SJCRH30 (cell line): ENCODE results near the gene GNAL. TPM values are rescaled to one million over a fixed set of nuclear protein-coding genes. Genes with fewer than 3 reads are reported as not detected.
A peak's percentile ranks its signal among the peaks of the same experiment; 100 is the strongest.
"Not testable (repeated sequence)": the region's sequence is repeated elsewhere in the genome, so short reads cannot be mapped to it uniquely, and the experiment has no call there.

Source experiments
- DNase-seq, 2 experiments: peaks; one replicate each; pipeline ENCODE4 v3.0.0-alpha.2; 2015 to 2020
- H3K27ac ChIP-seq: fragments of 250-450 bp; sonication (Bioruptor Pico); 2 replicates; pipeline ENCODE4 v1.5.1; 2020; ENCODE audit warnings: mild to moderate bottlenecking, moderate library complexity
- H3K27me3 ChIP-seq: fragments of 250-450 bp; sonication (Bioruptor Pico); 2 replicates; pipeline ENCODE4 v1.5.1; 2020; ENCODE audit warnings: mild to moderate bottlenecking, moderate library complexity
- H3K36me3 ChIP-seq: fragments of 250-450 bp; sonication (Bioruptor Pico); 2 replicates; pipeline ENCODE4 v1.5.1; 2020; ENCODE audit warnings: mild to moderate bottlenecking, moderate library complexity
- H3K4me1 ChIP-seq: fragments of 250-450 bp; sonication (Bioruptor Pico); 2 replicates; pipeline ENCODE4 v1.5.1; 2020; ENCODE audit warnings: mild to moderate bottlenecking, moderate library complexity
- H3K4me3 ChIP-seq: fragments of 250-450 bp; sonication (Bioruptor Pico); 2 replicates; pipeline ENCODE4 v1.5.1; 2020; ENCODE audit warnings: mild to moderate bottlenecking, moderate library complexity
- H3K9me3 ChIP-seq: fragments of 250-450 bp; sonication (Bioruptor Pico); replicated peaks from 2 replicates; pipeline ENCODE4 v1.5.1; 2020; ENCODE audit warnings: mild to moderate bottlenecking, moderate library complexity
- total RNA-seq: library from RNA; depleted of rRNA; stranded (reverse); fragments of >200 nt; shearing (Covaris generic); gene quantifications from 2 replicates; pipeline ENCODE4 v1.2.3, GENCODE V29; 2014

Gene GNAL
- total RNA-seq, 1 experiment from 2014 or later: 2.6 TPM

DNA sequence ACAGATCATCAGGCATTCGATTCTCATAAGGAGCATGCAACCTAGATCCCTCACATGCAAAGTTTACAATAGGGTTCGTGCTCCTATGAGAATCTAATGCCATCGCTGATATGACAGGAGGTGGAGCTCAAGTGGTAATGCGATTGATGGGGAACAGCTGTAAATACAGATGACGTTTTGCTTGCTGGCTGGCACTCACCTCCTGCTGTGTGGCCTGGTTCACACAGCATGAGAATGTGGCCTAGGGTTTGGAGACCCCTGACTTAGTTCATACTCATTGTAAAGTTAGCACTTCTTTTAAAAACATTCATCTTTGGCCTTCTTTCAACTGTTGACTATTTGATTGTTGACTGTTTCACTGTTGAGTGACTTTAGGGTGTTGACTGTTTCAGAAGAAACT lies 153.5 kb downstream of the GNAL start:
- Histone ChIP-seq H3K36me3 (no peaks in the 10 kb centered on the region), H3K4me1 (peaks cover 5% of the 10 kb centered on the region), H3K27me3 (no peaks in the 10 kb centered on the region), H3K9me3 (no peaks in the 10 kb centered on the region), H3K4me3 (no peak overlapping the region), H3K27ac (peak overlapping the region; percentile 78)
- peak; percentile 81 to 92 for DNase-seq

DNA sequence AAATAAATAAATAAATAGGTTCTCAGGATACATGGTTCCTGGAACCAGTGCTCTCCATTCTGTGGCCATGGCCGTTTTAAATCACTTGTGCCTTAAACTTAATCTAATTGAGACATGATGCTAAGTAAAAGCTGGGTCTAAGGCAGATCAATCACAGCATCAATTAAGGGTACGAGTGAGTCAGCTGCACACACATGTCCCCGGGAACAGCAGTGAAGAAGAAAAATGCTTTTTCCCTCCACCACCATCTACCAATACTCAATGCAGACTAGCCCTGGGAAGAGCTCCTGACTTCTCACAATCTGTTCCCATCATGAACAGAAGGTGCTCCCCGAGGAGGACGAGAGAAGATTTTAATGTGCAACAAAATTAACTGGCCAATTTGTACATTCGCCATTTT lies 155.4 kb downstream of the GNAL start:
- H3K27ac ChIP-seq: no peak overlapping the region
- no peaks in the 10 kb centered on the region for H3K27me3 ChIP-seq
- peaks cover 9% of the 10 kb centered on the region for H3K4me1 ChIP-seq
- no peak for DNase-seq
- no peaks in the 10 kb centered on the region for H3K9me3 ChIP-seq
- H3K36me3 ChIP-seq: no peaks in the 10 kb centered on the region
- no peak overlapping the region for H3K4me3 ChIP-seq

DNA sequence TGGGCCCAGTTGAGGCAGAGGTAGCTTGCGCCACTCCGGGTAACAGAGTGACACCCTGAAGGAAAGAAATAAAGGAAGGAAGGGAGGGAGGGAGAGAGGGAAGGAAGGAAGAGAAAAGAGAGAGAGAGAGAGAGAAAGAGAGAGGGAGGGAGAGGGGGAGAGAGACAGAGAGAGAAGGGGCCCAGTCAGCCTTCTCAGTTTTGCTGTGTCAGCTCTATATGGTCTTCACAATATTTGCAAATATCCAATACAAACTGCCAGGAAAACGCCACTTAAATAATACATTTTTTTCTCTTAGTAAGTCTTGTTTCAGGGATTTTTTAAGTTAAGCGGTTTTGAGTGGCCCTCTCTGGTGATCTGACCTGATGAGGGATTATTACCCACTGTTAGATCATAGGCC lies 156.6 kb downstream of the GNAL start:
- no peak for DNase-seq
- Histone ChIP-seq H3K36me3 (no peaks in the 10 kb centered on the region), H3K4me3 (no peak overlapping the region), H3K4me1 (peaks cover 9% of the 10 kb centered on the region), H3K9me3 (no peaks in the 10 kb centered on the region), H3K27ac (no peak overlapping the region), H3K27me3 (no peaks in the 10 kb centered on the region)

DNA sequence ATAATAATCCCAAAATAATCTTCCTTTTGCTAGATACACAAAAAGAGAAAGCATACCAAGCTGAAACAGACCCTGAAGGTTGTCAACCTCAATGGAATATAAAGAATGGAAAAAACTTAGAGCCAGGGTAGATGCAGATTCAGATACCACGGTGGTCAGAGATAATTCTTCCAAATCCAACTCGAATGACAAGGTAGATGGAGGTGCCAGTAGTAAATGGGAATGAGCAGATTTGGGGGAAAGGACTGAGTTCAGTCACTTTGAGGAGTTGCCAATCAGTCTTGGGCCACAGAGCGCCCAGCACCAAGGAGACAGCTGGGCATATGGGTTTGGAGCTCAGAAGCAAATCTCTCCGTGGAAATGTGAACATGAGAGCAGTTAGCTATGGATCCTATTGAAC lies 158.7 kb downstream of the GNAL start:
- Histone ChIP-seq H3K27me3 (no peaks in the 10 kb centered on the region), H3K9me3 (no peaks in the 10 kb centered on the region), H3K36me3 (no peaks in the 10 kb centered on the region), H3K4me3 (no peak overlapping the region), H3K4me1 (peaks cover 7% of the 10 kb centered on the region), H3K27ac (no peak overlapping the region)
- no peak for DNase-seq

DNA sequence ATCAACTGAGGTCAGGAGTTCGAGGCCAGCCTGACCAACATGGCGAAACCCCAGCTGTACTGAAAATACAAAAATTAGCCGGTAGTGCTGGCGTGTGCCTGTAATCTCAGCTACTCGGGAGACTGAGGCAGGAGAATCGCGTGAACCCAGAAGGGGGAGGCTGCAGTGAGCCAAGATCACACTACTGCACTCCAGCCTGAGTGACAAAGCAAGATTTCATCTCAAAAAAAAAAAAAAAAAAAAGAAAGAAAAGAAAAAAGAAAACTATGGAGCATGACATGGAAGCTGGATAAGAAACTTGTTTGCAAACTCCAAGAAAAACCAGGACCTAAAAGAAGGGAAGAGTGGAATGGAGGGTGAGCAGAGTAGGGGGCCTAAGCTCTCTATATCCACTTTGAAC lies 160.2 kb downstream of the GNAL start:
- peak overlapping the region; percentile 77 for H3K27ac ChIP-seq
- H3K4me1 ChIP-seq: peaks cover 9% of the 10 kb centered on the region
- no peaks in the 10 kb centered on the region for H3K27me3 ChIP-seq
- H3K9me3 ChIP-seq: no peaks in the 10 kb centered on the region
- no peaks in the 10 kb centered on the region for H3K36me3 ChIP-seq
- H3K4me3 ChIP-seq: peak overlapping the region; percentile 70
- no peak for DNase-seq

DNA sequence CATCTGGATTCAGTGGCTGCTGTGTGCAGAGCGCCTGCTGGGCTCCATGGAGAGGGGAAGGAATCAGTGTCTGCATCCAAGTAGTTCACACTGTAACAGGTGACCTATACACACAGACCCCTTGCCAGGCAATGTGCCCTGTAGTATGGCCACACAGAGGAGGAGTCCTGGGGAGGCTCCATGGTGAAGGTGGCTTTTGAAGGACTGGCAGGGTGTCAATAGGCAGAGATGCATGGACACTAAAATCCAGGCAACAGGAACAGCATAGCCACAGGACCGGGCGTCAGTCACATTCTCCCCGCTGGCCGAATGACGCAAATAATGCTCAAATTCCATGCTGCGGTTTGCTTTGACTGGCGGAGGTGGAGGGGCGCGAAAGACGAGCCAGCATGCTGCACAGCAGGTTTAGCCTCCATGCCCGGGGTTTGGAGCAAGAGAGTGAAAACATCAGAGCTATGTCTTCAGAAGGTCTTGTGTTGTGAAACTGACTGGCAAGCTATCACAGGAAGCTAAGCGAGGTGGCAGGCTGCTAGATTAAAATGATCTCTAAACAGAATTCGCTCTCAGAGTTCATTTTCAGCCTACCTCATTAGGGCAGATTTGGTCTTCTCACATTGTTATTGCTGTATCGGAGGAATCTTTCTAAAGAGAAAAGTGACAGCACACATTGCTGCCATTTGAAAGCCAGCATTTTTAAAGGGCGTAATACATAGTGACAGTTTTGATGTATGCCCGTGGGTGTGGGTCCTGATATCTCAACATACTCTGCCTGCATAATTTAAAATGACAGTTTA lies 161.0 kb downstream of the GNAL start:
- Histone ChIP-seq H3K4me3 (peak overlapping the region; percentile 70), H3K27me3 (no peaks in the 10 kb centered on the region), H3K27ac (peak overlapping the region; percentile 77), H3K4me1 (peaks cover 9% of the 10 kb centered on the region), H3K36me3 (no peaks in the 10 kb centered on the region), H3K9me3 (no peaks in the 10 kb centered on the region)
- DNase-seq: peak; percentile 75 to 83

DNA sequence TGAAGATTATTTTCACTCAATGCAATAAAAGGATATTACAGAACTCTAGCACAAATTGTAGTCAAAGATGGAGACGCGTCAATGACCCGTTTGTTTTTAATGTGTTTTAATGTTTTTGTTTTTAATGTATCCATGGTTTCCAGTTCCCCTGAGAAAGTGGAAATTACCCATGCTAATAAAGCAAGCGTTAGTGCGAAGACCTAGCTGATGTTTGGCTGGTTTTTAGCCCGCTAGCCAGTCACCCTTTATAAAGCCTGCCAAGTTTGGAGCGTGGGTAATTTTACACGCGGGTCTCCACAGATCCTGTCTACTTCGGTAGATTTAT lies 161.7 kb downstream of the GNAL start:
- Histone ChIP-seq H3K27me3 (no peaks in the 10 kb centered on the region), H3K4me1 (peaks cover 9% of the 10 kb centered on the region), H3K9me3 (no peaks in the 10 kb centered on the region), H3K27ac (peak overlapping the region; percentile 77), H3K4me3 (peak overlapping the region; percentile 70), H3K36me3 (no peaks in the 10 kb centered on the region)
- DNase-seq: no peak

DNA sequence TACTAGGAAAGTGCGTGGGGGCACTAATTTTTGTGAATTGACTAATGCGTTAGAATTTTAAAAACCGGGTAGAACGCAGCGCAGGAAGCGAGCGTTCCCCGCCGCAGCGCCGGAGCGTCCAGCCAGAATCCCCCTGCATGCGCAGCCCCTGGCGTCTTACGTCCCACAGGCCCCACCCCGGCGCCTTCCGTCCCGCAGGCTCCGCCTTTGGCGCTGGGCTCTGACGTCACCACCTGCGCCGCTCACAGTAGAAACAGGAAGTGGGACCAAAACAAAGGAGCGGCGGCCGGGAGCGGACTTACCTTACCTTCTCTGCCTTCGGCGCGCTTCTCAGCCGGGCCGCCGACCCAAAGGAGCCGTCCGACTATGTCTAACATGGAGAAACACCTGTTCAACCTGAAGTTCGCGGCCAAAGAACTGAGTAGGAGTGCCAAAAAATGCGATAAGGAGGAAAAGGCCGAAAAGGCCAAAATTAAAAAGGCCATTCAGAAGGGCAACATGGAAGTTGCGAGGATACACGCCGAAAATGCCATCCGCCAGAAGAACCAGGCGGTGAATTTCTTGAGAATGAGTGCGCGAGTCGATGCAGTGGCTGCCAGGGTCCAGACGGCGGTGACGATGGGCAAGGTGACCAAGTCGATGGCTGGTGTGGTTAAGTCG lies 162.2 kb downstream of the GNAL start, which contains the start of gene CHMP1B:
Gene CHMP1B (plus strand): TSS at position 268 of the 660 bp plus-strand sequence. CDS start 99 bp downstream, at position 367.
- Histone ChIP-seq H3K36me3 (no peaks in the 10 kb centered on the region), H3K27me3 (no peaks in the 10 kb centered on the region), H3K27ac (peak within 1 kb of the TSS; percentile 77), H3K4me1 (peaks cover 9% of the 10 kb centered on the region), H3K9me3 (no peaks in the 10 kb centered on the region), H3K4me3 (peak within 1 kb of the TSS; percentile 70)
- peak; percentile 92 for DNase-seq

DNA sequence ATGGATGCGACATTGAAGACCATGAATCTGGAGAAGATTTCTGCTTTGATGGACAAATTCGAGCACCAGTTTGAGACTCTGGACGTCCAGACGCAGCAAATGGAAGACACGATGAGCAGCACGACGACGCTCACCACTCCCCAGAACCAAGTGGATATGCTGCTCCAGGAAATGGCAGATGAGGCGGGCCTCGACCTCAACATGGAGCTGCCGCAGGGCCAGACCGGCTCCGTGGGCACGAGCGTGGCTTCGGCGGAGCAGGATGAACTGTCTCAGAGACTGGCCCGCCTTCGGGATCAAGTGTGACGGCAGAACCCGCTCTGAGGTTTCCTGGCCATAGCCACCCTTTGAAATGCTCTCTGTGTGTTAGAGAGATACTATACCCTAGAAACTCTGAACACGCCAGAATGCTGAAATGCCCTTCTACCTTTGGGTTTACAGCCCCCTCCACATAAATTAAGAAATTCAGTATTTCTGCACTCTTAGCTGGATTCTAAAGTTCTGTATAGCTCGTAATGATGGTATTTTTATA lies 162.8 kb downstream of the GNAL start:
- Histone ChIP-seq H3K27ac (peak overlapping the region; percentile 77), H3K4me1 (peaks cover 9% of the 10 kb centered on the region), H3K9me3 (no peaks in the 10 kb centered on the region), H3K36me3 (no peaks in the 10 kb centered on the region), H3K4me3 (peak overlapping the region; percentile 70), H3K27me3 (no peaks in the 10 kb centered on the region)
- DNase-seq: peak in 1 of 2 experiments; percentile 26

DNA sequence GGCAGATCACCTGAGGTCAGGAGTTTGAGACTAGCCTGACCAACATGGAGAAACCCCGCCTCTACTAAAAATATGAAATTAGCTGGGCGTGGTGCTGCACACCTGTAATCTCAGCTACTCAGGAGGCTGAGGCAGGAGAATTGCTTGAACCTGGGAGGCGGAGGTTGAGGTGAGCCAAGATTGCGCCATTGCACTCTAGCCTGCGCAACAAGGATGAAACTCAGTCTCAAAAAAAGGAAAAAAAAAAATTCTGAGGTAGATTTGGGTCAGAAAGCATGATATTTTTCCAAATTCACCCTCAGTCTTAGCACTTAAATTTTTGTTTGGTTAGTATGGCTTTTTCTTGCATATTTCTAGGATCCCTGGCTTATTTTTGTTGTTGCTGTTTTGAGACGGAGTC lies 165.5 kb downstream of the GNAL start:
- not testable (repeated sequence) for H3K27ac ChIP-seq, H3K4me3 ChIP-seq, DNase-seq, H3K36me3 ChIP-seq, H3K27me3 ChIP-seq, H3K9me3 ChIP-seq
- peaks cover 17% of the 10 kb centered on the region for H3K4me1 ChIP-seq

DNA sequence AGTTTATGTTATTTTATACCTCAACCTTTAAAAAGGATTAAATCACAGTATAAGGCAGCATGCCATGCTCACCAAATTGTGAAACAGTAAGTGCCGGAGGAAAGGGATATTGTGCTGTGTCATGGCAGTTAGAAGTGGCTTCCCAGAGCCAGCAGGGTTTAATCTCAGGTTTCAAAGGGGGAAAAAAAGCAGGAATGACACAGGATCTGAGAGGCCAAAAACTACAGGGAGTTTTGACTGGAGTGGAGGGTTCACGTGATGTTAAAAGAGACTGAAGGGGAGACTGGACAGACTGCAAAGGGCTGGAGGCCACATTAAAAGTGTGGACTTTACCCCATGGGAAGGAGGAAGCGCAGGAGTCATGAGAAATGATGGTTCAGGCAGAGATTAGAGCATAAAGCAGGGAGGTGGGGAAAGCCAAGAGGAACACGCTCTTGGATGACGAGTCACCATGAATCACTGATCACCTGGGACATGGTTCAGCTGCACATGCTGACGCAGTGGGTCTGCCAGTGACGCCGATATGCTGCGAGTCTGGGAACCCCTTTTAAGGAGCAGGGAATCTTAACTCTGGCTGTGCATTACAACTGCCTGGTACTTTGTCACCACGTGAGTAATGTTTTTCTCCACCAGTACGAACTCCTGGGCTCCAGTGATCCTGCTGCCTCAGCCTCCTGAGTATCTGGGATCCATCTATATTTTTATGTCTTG lies 168.3 kb downstream of the GNAL start:
- peak; percentile 65 to 78 for DNase-seq
- H3K4me3 ChIP-seq: peak overlapping the region; percentile 49
- H3K36me3 ChIP-seq: no peaks in the 10 kb centered on the region

DNA sequence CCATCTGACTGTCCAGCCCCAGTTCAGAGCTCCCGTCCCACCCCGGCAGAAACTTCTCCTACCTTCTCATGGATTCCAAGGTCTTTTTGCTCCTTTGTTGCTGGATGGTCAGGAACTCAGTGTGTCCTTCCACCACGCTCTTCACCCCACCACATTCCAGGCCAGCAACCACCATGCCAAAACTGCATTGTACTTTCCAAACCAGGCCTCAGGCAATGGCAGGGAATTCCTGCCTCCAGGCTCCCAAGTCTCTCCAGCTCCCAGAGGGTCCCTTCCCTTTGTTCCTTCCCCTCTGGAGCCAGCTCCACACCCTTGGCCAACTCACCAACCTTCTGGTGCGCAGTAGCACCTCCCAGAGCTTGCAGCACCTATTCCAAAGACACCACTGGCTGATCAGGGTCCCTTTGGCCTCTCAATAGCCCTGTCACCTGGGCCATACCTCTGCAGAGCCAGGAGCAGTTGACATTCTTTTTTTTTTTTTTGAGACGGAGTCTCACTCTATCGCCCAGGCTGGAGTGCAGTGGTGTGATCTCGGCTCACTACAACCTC lies 170.3 kb downstream of the GNAL start:
- no peak for DNase-seq
- Histone ChIP-seq H3K27me3 (no peaks in the 10 kb centered on the region), H3K9me3 (no peaks in the 10 kb centered on the region), H3K27ac (peak overlapping the region; percentile 46), H3K4me3 (no peak overlapping the region), H3K4me1 (peaks cover 21% of the 10 kb centered on the region), H3K36me3 (no peaks in the 10 kb centered on the region)

More for the DNA sequence above, 168.3 kb downstream of the GNAL start:
- no peaks in the 10 kb centered on the region for H3K27me3 ChIP-seq
- peak overlapping the region; percentile 78 for H3K27ac ChIP-seq
- H3K4me1 ChIP-seq: peaks cover 27% of the 10 kb centered on the region
- H3K9me3 ChIP-seq: no peaks in the 10 kb centered on the region

DNA sequence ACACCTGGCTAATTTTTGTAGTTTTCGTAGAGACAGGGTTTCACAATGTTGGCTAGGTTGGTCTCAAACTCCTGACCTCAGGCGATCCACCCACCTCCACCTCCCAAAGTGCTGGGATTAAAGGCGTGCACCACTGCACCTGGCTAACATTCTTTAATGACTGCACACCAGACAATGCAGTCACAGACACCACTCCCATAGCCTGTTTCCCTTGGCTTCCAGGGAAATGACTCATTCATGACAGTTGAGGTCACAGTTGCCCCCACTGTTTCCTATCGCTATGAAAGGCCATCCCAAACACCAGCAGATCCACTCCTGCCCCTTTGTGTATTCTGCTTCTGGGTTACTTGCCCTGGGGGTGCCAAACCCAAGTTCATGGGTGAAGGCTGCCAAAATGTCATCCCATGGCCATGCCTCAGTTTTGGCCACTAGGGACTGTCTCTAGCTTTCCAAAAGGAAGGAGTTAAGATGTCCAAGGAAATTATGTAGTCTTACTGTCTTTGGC lies 170.9 kb downstream of the GNAL start:
- Histone ChIP-seq H3K4me1 (peaks cover 21% of the 10 kb centered on the region), H3K27ac (peak overlapping the region; percentile 46), H3K4me3 (no peak overlapping the region), H3K36me3 (no peaks in the 10 kb centered on the region), H3K9me3 (no peaks in the 10 kb centered on the region), H3K27me3 (no peaks in the 10 kb centered on the region)
- DNase-seq: peak; percentile 37 to 56

DNA sequence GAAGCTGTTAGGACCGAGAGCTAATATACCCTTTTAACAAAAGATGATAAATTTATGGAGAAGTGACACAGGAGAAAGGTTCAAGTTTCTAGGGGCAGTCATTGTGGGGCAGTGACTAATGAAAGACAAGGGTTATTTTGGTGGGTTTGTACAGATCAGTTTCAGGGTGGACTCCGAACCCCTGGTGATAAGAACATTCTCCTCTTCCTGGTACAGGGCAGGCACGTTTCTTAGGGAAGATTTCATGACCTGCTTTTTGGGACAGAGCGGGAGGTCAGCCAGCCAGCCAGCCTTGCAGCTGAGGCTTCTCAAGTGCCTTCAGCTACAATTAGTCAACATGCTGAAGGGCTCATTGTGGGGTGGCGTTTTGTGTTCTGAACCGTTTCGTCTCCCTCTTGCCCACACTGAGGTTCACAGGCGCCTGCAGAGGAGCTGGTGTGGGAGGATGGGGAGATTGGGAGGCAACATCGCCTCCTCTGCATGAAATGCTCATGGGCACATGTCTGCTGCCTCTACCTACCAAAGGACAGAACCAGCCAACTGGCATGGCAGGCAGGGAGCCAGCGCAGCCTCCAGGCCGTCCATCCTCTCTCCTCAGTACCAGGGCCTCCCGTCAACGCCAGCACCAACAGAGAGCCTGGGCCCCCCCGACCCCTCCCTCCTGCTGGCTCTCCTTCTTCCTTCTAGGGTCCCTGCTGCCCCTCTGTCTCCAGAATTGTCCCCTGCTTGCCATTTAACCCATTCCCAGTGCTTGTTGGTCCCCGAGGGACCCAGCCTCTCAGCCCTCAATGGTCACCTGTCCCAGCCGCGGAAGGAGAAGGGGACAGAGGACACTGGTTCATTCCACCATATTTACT lies 171.8 kb downstream of the GNAL start:
- H3K27ac ChIP-seq: peak overlapping the region; percentile 46
- no peaks in the 10 kb centered on the region for H3K27me3 ChIP-seq

More for the DNA sequence above, 171.8 kb downstream of the GNAL start:
- peaks cover 21% of the 10 kb centered on the region for H3K4me1 ChIP-seq
- no peaks in the 10 kb centered on the region for H3K36me3 ChIP-seq
- H3K9me3 ChIP-seq: no peaks in the 10 kb centered on the region
- H3K4me3 ChIP-seq: no peak overlapping the region
- no peak for DNase-seq
